HepG2 (cell line): Measurements from ENCODE around the gene DPYSL3. TPM values are rescaled to one million over a fixed set of nuclear protein-coding genes. Genes with fewer than 3 reads are reported as not detected.

Experiments used
- ATAC-seq: fragments of 200-7000 bp; cut with Tn5 transposase; 3 replicates; pipeline ENCODE4 v1.9.1; 2020; ENCODE audit warnings: mild to moderate bottlenecking, moderate library complexity
- BruUV-seq: library from RNA; stranded (reverse); fragments of 400-500 nt; replicated peaks from 2 replicates; lab custom pipeline; 2021; lab: Mats Ljungman, UMichigan
- CTCF ChIA-PET: fragments of 300-600 bp; formaldehyde crosslinking; extraction: SDS; loops from one replicate; lab custom pipeline; 2021; ENCODE audit warnings: low total read pairs, inconsistent platforms, low intra/inter-chr PET ratio; lab: Yijun Ruan, JAX
- POLR2A ChIA-PET: fragments of 350-600 bp; sonication (Branson Sonifier 250); formaldehyde crosslinking; loops from one replicate; lab custom pipeline; 2020; ENCODE audit warnings: antibody characterized with exemption, inconsistent platforms; lab: Yijun Ruan, JAX
- DNase-seq: peaks from one replicate; pipeline ENCODE4 v3.0.0-alpha.2; 2015; ENCODE audit warnings: low spot score
- FAIRE-seq: peaks from 3 replicates; lab custom pipeline; 2011; peaks lifted over from hg19 to GRCh38; lab: Jason Lieb, UNC
- H2AFZ ChIP-seq: one replicate; pipeline ENCODE4 v1.6.1; 2011; ENCODE audit warnings: low read length, inconsistent platforms
- H3K27ac ChIP-seq: fragments of 300-600 bp; 3 replicates; pipeline ENCODE4 v1.8.0; 2011; ENCODE audit warnings: mixed run types, mild to moderate bottlenecking, mixed read lengths, low read length, inconsistent platforms; ENCODE audit not compliant: insufficient read depth; ENCODE audit errors: extremely low read length
- H3K27me3 ChIP-seq, 2 experiments: fragments of 200-600 bp in 1 of 2; 2 replicates in 1 of 2; 3 replicates in 1 of 2; pipeline versions ENCODE4 v1.6.0 to v1.8.0; 2011; ENCODE audit warnings: low read length in 2 of 2, mild to moderate bottlenecking in 2 of 2, moderate library complexity in 2 of 2, inconsistent platforms in 1 of 2; ENCODE audit not compliant: insufficient read depth in 2 of 2, control insufficient read depth in 1 of 2
- H3K36me3 ChIP-seq, 2 experiments: fragments of 200-600 bp in 1 of 2; replicated peaks in 1 of 2; 2 replicates in 1 of 2; 3 replicates in 1 of 2; pipeline versions ENCODE4 v1.5.1 to v1.8.0; 2011; ENCODE audit warnings: low read length in 2 of 2, inconsistent platforms in 1 of 2; ENCODE audit not compliant: insufficient read depth in 2 of 2, control insufficient read depth in 1 of 2
- H3K4me1 ChIP-seq: 2 replicates; pipeline ENCODE4 v1.5.1; 2012; ENCODE audit warnings: low read length, inconsistent platforms; ENCODE audit not compliant: insufficient read depth
- H3K4me2 ChIP-seq: 2 replicates; pipeline ENCODE4 v1.6.0; 2011; ENCODE audit warnings: low read depth, low read length, inconsistent platforms
- H3K4me3 ChIP-seq, 3 experiments: fragments of 200-600 bp in 1 of 3; sonication (generic), shearing (Covaris generic) in 1 of 3; replicated peaks in 1 of 3; 2 replicates each; pipeline ENCODE4 v1.5.1; 2011 to 2016; ENCODE audit warnings: low read length in 3 of 3, inconsistent platforms in 2 of 3, low read depth in 2 of 3, mild to moderate bottlenecking in 2 of 3, control low read depth in 1 of 3, mixed read lengths in 1 of 3; ENCODE audit not compliant: insufficient read depth in 1 of 3
- H3K79me2 ChIP-seq: one replicate; pipeline ENCODE4 v1.6.1; 2011; ENCODE audit warnings: low read length, inconsistent platforms; ENCODE audit not compliant: insufficient read depth
- H3K9ac ChIP-seq: 2 replicates; pipeline ENCODE4 v1.6.0; 2011; ENCODE audit warnings: mild to moderate bottlenecking, low read depth, low read length, inconsistent platforms; ENCODE audit not compliant: insufficient read depth
- H3K9me3 ChIP-seq: 2 replicates; pipeline ENCODE4 v1.5.1; 2012; ENCODE audit warnings: mild to moderate bottlenecking, low read length
- H4K20me1 ChIP-seq: 2 replicates; pipeline ENCODE4 v1.6.0; 2011; ENCODE audit warnings: inconsistent platforms, mild to moderate bottlenecking, low read length, moderate library complexity; ENCODE audit not compliant: insufficient read depth
- BHLHE40 ChIP-seq: IDR thresholded peaks from 2 replicates; pipeline ENCODE4 v1.6.1; 2011; ENCODE audit warnings: low read length, improper control_type of control experiment
- IRF2 ChIP-seq: IDR thresholded peaks from 2 replicates; pipeline ENCODE4 v1.6.1; 2018; ENCODE audit warnings: missing genetic modification reagents, missing compliant biosample characterization
- NFKB2 ChIP-seq: sonication (generic); formaldehyde crosslinking; IDR thresholded peaks from 2 replicates; pipeline ENCODE4 v1.4.0; 2020; ENCODE audit warnings: missing genetic modification reagents, borderline replicate concordance
- RARG ChIP-seq: sonication (generic); formaldehyde crosslinking; IDR thresholded peaks from 2 replicates; pipeline ENCODE4 v1.4.0; 2020; ENCODE audit warnings: low read depth, mild to moderate bottlenecking, missing genetic modification reagents
- SAP130 ChIP-seq: IDR thresholded peaks from 2 replicates; pipeline ENCODE4 v1.6.1; 2016; ENCODE audit warnings: low read depth
- ZBTB4 ChIP-seq: sonication (generic); formaldehyde crosslinking; IDR thresholded peaks from 2 replicates; pipeline ENCODE4 v1.4.0; 2020; ENCODE audit warnings: missing genetic modification reagents, mild to moderate bottlenecking, borderline replicate concordance
- ZMAT3 ChIP-seq: sonication (generic); formaldehyde crosslinking; conservative IDR thresholded peaks from 2 replicates; pipeline ENCODE4 v1.7.0; 2021; ENCODE audit warnings: missing genetic modification reagents
- ZNF24 ChIP-seq: fragments of 450-650 bp; IDR thresholded peaks from 2 replicates; pipeline ENCODE4 v1.6.1; 2017; ENCODE audit warnings: antibody characterized with exemption, mild to moderate bottlenecking
- ZNF788 ChIP-seq: sonication (generic); formaldehyde crosslinking; IDR thresholded peaks from 2 replicates; pipeline ENCODE4 v1.5.0; 2020; ENCODE audit warnings: mild to moderate bottlenecking, missing genetic modification reagents, borderline replicate concordance
- whole genome bisulfite sequencing: methylation state at CpG from one replicate; pipeline ENCODE4 v1.1.6; 2017; ENCODE audit warnings: low lambda C conversion rate; 5-methylcytosine and 5-hydroxymethylcytosine counted together
- in situ Hi-C: cut with HindIII; loops from 2 replicates; pipeline ENCODE4 v1.10.0; 2017; ENCODE audit warnings: low pct_unique_long_range_greater_than_20kb; ENCODE audit not compliant: extremely low pct_ligation_motif_present
- intact Hi-C: fragments of 100-400 bp; cut with micrococcal nuclease; formaldehyde crosslinking; loops from one replicate; pipeline ENCODE4 v1.10.0; 2022; ENCODE audit not compliant: unreplicated experiment
- polyA plus RNA-seq, 8 experiments: library from polyadenylated mRNA; depleted of rRNA in 3 of 8; stranded (reverse) in 7 of 8; unstranded in 1 of 8; fragments of >200 nt; fragmentation: Illumina TruSeq in 4 of 8; extraction: Trizol in 4 of 8; gene quantifications; 2 replicates each; pipeline versions ENCODE4 v1.2.1 to v1.2.3, GENCODE V29; 2011 to 2016; ENCODE audit warnings: low read depth in 4 of 8, missing spikeins in 1 of 8, mixed read lengths in 1 of 8; ENCODE audit not compliant: insufficient read depth in 1 of 8
- total RNA-seq, 5 experiments: library from RNA; depleted of rRNA; stranded (reverse); fragments of >200 nt; fragmentation: Illumina TruSeq; extraction: Trizol; gene quantifications; 2 replicates each; pipeline ENCODE4 v1.2.3, GENCODE V29; 2016; ENCODE audit warnings: low read depth in 1 of 5
- TF ChIP-seq, protein P1 (sequence below): sonication (generic); formaldehyde crosslinking; IDR thresholded peaks from 2 replicates; pipeline ENCODE4 v1.4.0; 2020; ENCODE audit warnings: mild to moderate bottlenecking, missing genetic modification reagents
- TF ChIP-seq, protein P2 (sequence below): sonication (generic); formaldehyde crosslinking; IDR thresholded peaks from 2 replicates; pipeline ENCODE4 v1.9.0; 2021; ENCODE audit warnings: missing genetic modification reagents, borderline replicate concordance

Gene DPYSL3
- total and polyA plus RNA-seq, 2 of the 13 experiments (the other 11 are each of a cell fraction or from before 2014, with no cell fraction given), result 0.08 to 0.15 TPM

- WGBS, result 22% methylated on average over 5 of the region's 7 CpGs
- Histone ChIP-seq H2AFZ (no peak overlapping the region), H4K20me1 (no peaks in the 10 kb centered on the region), H3K36me3 (no peaks in the 10 kb centered on the region), H3K27me3 (0 out of 5 replicates have a peak, but pooled peaks cover 0 to 3% of the 10 kb centered on the region in 2 experiments), H3K79me2 (no peaks in the 10 kb centered on the region), H3K4me3 (no peak overlapping the region), H3K9me3 (no peaks in the 10 kb centered on the region), H3K27ac (no peak overlapping the region), H3K4me2 (no peak overlapping the region), H3K9ac (no peak overlapping the region), H3K4me1 (no peaks in the 10 kb centered on the region)
- BruUV-seq, result no TSS peak
- no peak for ATAC-seq
- ChIA-PET POLR2A (no interaction called here), CTCF (no interaction called here)
- in situ Hi-C loops (no loop called here), intact Hi-C loops (no loop called here)
- DNase-seq, result no peak
- TF ChIP-seq NFKB2 (no peak), RARG (CRISPR knock-in tag) (no peak), SAP130 (CRISPR knock-in tag) (no peak), BHLHE40 (no peak), IRF2 (no peak), ZNF24 (no peak), ZNF788 (CRISPR knock-in tag) (no peak), ZBTB4 (CRISPR knock-in tag) (no peak), ZMAT3 (CRISPR knock-in tag) (no peak)
- TF ChIP-seq, protein P1, sequence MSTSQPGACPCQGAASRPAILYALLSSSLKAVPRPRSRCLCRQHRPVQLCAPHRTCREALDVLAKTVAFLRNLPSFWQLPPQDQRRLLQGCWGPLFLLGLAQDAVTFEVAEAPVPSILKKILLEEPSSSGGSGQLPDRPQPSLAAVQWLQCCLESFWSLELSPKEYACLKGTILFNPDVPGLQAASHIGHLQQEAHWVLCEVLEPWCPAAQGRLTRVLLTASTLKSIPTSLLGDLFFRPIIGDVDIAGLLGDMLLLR (CRISPR knock-in tag), result no peak
- TF ChIP-seq, protein P2, sequence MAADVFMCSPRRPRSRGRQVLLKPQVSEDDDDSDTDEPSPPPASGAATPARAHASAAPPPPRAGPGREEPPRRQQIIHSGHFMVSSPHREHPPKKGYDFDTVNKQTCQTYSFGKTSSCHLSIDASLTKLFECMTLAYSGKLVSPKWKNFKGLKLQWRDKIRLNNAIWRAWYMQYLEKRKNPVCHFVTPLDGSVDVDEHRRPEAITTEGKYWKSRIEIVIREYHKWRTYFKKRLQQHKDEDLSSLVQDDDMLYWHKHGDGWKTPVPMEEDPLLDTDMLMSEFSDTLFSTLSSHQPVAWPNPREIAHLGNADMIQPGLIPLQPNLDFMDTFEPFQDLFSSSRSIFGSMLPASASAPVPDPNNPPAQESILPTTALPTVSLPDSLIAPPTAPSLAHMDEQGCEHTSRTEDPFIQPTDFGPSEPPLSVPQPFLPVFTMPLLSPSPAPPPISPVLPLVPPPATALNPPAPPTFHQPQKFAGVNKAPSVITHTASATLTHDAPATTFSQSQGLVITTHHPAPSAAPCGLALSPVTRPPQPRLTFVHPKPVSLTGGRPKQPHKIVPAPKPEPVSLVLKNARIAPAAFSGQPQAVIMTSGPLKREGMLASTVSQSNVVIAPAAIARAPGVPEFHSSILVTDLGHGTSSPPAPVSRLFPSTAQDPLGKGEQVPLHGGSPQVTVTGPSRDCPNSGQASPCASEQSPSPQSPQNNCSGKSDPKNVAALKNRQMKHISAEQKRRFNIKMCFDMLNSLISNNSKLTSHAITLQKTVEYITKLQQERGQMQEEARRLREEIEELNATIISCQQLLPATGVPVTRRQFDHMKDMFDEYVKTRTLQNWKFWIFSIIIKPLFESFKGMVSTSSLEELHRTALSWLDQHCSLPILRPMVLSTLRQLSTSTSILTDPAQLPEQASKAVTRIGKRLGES (CRISPR knock-in tag), result no peak
- TF ChIP-seq, all 625 proteins: peak for 0
- FAIRE-seq, result no peak
These were observed 109.6 kb downstream of the DPYSL3 start for GRCh38 chr5:147400126-147400809.
